NCI-H345 treated with DMSO at 0.1 percent for 48 hours (cell line): ENCODE measurements around the gene DCTN1.
A peak's percentile ranks its signal among the peaks of the same experiment; 100 is the strongest.
"Not testable (repeated sequence)": the region's sequence is repeated elsewhere in the genome, so short reads cannot be mapped to it uniquely, and the experiment has no call there.

Source experiments
- DNase-seq: peaks from one replicate; lab custom pipeline; 2025; ENCODE audit not compliant: unreplicated experiment; lab: John Stamatoyannopoulos, UW

Gene DCTN1

DNA sequence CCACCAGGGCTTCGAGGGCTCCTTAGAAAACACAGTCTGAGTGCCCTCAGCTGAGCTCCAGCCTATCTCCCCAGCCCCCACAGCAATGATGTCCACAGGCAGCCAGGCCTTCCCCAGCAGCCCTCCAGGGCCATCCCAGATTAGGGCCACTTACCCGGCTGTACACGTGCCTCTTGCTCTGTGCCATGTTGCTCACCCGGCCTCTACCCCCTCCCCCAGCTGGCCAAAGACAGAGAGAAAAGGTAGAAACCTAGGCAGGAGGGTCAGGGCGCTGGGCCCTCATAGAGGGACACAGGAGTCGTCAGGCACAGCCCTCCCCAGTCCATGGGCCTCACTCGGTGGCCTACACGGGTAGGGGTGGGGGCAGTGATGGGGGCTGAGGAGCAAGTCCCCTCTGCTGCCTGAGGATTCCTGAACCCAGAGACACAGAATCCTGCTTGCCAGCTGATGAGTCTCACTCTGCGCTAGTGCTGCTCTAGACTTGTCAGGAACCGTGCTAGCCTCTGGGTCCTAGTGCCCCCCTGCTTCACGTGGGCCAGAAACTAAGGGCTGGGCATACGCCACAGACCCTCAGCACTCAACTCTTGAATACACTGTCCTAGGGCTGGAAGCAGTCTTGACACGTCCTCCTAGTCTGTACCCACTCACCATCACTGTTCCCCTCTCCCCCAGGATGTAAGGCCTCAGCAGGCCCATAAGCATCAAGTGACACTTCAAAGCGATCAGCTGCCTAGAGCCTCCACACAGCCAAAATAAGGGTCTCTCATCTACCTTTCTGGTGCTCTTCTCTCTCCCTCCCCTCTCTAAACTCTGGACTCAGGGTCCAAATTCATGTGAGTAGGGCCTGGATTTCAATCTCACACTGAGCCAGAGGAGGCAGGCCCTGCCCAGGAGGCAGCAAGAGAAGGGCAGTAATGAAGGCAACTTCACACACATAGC is at the start of gene DCTN1:
DCTN1 (minus strand) TSS at position 461 of the 939 bp plus-strand sequence; CDS start at position 187, 274 bp downstream.
- no peak for DNase-seq

DNA sequence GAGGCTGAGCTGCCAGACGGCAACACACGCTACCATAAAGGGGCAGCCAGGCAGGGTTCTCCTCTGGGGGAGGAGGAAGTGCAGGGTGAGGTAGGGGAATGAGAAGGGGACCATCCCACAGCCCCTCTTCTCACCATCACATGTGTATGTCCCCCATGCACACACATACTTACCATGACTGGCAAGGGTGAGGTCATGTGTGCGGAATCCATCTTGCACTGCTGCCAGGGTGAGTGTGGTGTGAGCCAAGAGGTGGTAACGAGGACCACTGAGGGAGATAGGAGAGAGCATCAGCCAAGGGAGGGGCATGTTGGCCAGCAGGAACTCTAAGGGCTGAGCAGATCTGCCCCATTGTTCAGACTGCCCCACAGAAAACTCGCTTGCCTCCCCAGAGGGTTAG is 48.6 kb upstream of the DCTN1 start:
- no peak for DNase-seq

DNA sequence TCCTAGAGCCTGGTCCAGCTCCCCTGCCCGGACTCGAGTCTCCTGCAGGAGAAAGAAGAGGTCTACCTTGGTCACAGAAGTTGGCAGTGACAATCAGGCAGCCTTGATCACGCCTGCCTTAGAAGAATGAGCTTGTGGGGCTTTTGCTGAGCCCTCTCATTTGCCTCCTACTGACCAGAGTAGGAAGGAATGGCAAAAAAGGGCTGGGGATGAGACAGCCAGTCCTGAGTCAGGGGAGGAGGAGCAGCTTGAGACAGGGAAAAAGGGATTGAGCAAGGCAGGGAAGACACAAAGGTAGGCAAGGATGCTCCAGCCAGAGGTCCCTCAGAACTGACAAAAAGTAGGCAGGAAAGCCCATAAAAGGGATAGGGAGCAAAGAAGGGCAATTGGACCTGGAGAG is 47.4 kb upstream of the DCTN1 start:
- DNase-seq, result no peak

DNA sequence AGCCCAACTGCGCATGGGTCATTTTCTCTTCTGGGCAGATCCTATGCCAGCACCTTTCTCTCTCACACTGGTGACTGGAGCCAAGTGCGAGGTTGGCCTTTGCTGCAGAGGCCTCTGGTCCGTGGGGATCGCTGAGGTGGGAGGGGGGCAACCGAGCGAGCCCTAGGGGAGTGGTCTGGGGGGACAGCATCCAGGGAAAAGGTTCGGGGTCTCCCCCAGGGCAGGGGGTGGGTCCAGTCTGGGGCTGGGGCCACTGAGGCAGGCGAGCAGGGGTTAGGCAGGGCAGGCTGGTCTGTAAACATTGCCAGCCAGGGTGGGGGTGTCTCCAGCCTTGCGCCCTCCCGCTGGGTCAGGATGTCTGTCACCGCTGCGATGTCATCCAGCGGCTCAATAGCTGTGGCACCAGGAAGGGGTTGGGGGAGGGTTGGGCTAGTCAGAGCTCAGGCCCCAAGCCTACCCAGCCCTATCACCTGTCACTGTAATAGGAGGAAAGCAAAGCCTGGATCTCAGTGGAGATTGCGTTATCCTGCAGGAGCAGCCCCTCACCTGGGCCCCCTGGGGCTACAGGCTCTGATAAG is 46.2 kb upstream of the DCTN1 start:
- DNase-seq, result no peak

DNA sequence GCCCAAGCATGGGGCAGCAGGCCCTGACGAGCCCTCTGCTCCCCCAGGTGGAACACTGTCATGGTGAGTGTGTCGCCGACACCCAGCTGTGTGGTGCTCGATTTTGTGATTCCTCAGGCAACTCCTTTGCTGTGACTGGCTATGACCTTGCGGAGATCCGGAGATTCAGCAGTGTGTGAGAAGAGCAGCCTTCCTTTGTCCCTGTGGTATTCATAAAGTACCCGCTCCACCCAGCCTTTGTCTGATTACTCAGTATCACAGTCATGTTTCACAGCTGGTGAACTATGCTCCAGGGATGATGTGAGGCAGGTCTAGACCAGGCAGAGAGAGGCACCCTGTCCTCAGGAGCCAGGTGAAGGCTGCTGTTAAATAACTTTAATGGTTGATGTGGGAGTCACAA is 45.4 kb upstream of the DCTN1 start:
- no peak for DNase-seq

DNA sequence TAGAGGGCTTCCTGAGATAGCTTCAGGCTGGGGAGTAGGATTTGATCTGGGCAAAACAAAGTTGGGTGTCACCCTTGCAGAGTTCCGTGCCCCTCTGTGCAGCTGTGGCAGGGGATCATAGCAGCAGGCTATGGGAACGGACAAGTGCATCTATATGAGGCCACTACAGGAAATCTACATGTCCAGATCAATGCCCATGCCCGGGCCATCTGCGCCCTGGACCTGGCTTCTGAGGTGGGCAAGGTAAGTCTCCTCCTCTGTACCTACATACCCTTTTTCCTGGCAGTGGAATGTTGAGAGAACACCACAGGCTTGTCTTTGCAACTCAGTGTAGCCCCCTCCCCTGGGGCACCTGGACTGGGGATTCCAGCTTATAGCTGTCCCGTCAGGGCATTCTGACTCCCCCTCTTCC is 44.9 kb upstream of the DCTN1 start:
- DNase-seq, result no peak

DNA sequence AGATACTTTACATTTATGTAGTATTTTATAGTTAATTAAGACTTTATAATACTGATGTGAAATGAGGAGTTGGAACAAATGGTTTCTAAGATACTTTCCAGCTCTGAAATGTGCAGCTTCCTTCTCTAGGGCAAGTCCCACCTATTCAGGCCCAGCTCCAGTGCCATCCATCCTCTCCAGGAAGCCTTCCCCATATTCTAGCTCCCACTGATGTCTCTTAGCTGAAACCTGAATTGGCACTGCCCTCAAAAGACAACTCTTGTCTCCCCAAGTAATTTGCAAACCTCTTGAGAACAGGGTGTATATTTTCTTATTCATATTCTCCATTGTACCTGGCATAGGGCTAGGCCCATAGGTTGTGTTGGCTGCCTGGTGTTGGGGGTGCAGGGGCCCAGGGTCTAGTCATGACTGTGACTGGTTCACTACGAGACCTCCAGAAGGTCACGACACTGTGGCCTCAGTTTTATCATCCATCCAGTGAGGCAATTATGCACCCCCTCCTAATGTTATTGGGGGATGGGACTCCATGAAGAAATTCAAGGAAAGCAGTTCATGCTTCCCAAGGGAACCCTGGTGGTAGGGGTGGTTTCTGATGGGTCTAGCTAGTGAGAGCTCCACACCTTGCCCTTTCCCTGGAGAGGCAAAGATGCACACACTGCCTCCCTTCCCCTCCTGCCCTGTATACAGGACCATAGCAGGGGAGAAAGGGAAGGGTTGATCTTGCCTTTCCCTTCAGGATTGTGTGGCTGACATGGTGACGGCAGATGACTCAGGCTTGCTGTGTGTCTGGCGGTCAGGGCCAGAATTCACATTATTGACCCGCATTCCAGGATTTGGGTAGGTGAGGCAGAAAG is 44.3 kb upstream of the DCTN1 start:
- DNase-seq, result no peak

DNA sequence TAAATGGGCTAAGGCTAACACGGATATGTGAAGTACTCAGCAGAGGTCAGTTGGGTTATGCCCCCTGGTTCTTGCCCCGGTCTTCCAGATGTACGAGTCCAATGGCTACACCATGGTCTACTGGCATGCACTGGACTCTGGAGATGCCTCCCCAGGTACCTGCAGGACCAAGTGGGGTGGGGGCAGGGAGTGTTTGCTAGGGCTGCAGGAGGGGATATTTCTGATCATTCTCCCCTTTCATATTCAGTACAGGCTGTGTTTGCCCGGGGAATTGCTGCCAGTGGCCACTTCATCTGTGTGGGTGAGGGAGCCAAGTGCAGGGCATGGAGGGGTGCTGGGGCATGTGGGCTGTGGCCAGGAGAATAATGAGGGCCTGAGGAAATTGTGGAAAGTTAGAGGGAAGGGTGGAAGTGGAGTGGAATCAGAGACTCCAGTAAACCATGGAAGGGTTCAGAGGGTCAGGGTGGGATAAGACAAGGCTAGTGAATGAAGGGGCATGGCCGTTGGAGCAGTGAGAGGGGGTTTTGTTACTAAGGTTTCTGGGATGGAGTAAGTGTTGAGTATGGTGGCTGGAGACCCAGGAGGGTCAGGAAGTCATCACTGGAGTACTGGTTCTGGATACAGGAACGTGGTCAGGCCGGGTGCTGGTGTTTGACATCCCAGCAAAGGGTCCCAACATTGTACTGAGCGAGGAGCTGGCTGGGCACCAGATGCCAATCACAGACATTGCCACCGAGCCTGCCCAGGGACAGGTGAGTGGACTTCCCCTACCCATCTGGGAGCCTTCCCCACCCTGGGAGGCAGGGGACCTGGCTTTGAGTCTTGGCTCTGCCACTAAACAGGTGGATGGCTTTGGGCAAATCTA is 43.4 kb upstream of the DCTN1 start:
- no peak for DNase-seq

DNA sequence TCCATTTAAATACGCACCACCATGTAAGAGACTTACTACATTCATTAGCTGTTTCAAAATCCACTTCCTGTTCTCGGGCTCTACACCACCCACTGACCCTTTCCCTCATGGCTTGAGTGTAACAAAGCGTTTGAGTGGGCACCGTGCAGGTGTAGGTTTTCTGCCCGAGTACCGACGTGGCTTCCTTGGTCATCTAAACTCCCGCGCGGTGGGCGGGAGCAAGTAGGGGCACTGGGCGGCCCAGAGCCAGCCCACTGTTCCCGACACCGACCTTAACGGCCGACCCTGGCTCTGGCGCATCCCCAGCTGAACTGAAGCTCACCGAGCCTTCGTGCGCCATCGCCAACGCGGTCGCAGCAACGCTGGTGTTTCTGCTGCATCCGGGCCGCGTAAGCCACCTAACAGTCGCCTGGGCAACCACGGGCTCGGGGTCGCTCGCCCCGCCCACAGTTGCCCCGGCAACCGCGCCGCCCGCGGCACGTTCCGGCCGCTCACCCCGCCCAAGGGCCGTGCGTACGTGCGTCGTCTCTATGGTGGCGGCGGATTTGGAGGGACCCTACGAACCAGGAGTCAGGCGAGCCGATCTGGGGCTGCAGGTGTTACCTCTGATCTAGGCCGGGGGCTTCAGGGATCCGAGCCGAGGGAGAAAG is 41.2 kb upstream of the DCTN1 start, which contains the start of the genes C2orf81 and WDR54:
C2orf81 (minus strand) TSS at position 399 of the 650 bp plus-strand sequence; CDS start at position 340, 59 bp downstream.
WDR54 (plus strand) TSS at position 510 of the 650 bp plus-strand sequence. CDS start 424 bp downstream, outside the sequence.
- peak; percentile 80 for DNase-seq

DNA sequence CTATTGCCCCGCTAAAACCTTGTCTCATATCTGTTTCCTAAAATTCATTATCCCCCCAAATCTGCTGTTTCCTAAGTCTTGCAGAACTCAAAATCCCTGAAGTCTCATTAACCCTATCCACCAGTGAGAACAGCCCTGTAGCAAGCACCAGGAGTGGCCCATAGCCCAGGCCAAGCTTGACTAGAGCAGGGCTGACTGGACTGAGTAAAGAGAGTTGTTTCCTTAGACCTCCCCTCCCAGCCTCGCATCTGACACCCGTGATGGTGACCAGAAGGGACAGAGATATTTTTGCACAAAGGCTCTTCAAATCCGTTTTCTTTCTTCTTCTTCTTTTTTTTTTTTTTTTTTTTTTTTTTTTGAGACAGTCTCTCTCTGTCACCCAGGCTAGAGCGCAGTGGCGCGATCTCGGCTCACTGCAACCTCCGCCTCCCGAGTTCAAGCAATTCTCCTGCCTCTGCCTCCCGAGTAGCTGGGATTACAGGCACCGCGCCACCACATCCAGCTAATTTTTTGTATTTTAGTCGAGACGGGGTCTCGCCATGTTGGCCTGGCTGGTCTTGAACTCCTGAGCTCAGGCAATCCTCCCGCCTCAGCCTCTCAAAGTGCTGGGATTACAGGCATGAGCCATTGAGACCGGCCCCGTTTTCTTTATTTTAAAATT is 40.5 kb upstream of the DCTN1 start:
- not testable (repeated sequence) for DNase-seq

DNA sequence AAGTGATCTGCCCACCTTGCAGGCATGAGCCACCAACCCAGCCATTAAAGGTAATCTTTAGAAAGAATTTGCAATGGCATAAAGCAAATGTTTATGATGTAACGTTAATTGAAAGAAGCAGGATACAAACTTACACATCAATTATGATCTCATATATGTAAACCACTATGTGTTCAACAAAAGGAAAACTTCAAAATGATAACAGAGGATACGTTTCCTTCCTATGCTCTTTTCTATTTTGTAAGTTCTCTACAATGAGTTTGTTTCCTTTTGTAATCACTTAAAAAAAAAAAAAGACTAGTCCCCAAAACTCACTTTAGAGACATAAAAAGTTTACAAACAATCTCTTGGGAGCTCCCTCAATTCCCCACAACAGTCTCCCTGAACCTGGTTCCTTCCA is 39.9 kb upstream of the DCTN1 start:
- DNase-seq, result no peak

DNA sequence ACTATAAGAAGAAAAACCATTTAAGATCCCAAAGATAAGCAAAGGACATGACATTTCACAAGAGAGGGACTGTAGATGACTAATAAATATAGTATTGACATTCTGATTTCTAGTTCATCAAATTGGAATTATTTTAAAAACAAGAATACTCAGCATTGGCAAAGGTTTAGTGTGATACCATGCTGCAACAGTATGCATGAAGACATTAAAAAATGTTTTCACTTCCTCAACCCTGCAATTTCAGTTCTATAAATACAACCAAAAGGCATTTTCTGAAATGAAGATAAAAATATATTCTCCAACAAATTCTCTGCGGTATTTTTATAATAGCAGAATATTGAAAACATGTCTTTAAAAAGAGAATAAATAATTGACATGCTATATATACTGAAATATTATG is 39.2 kb upstream of the DCTN1 start:
- no peak for DNase-seq

DNA sequence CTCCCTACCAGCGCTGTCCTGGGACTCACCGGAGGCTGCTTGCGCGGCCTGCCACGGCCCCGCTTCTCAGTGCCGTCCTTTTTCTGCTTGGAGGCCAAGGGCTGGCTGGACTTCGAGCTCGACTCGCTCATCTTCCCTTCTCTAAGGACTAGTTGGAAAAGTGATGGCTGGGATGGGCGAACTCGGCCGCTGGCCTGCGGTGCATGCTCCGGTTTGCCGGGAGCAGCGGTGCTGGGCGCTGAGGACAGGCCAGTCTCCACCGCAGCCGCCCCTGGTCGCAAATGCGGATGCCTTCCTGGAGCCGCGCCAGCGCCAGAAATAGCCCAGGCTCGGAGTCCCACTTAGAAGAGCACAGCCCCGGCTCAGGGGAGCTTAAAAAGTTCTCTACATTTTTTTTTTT is 38.2 kb upstream of the DCTN1 start:
- no peak for DNase-seq

DNA sequence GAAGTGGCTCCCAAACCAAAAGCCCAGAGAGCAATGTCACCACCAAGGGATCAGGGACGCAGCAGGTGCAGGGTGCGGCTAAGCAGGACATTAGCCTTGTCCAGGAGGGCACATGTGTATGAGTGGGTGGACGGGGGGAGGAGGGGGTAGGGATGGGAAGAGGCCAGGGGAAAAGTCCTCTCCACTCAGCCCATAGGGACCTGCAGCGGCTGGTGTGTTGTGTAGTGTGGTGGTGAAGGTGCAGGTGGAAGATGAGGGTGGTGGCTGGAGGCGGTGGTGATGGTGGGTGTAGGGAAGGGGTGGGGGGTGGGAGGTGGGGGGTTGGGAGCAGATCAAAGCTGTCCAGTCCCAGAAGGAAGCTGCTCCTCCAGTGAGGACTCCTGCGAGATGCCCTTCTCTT is 37.7 kb upstream of the DCTN1 start:
- no peak for DNase-seq

DNA sequence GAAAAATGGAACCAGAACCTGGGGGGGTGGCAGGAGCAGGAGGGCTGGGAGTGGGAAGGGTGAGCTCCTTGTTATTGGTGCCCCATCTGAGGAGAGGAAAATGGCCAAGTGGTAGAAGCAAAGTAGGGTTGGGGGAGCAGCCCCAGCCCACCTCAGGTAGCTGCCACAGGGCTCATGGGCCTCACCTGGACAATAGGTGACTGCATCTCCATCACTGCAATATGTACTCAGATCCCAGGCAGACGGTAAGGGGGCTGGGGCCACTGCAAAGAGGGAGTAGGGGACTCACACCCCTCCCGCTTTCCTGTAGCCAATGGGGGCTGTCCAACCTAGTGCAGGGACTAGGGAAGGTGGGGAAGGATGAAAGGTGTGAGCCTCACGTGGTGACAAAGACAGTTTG is 37.1 kb upstream of the DCTN1 start:
- no peak for DNase-seq

DNA sequence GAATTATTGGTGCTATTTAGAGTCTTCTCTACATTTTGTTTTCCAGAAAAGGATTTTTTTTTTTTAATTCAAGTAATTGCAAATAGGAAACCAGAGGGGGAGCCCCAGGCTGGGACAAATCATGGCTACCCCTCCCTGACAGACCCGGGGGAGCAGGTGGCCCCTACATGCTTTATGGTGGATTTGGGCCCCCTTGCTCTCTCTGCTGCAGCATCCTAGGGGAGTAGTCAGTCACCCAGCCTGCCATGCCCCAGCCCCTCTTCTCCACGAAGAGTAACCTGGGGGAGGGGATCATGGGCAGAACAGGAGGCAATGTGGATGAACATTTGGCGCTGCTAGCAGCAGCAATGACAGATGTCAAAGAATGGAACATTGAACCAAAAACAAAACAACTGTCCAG is 36.7 kb upstream of the DCTN1 start:
- DNase-seq, result no peak

DNA sequence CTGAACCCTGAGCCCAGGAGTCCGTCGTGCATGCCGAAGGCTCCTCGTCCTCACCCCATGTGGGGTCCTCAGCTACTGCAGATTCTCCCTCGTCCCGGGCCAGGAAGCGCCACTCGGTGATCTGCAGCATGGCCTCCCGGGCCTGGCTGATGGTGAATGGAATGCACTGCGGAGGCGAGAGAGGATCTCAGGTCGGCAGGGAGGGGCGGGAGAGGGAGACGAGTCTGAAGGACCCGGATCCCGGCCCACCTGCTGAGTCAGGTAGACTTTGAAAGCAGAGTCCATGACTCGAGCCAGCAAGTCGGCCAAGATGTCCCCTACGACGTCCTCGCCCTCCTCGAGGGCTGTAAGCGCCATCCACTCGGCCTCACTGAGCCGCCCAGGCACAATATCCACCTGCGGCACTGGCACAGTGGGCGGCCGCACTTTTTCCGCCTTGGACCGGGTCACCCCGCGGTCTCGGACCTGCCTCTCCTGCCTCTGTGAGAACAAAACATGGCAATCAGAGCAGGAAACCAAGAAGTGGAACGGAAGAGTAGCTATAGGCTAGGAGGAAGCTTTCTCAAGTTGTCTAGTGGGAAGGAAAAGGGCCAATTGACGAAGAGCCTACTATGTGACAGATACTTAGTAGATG is 35.8 kb upstream of the DCTN1 start:
- no peak for DNase-seq

DNA sequence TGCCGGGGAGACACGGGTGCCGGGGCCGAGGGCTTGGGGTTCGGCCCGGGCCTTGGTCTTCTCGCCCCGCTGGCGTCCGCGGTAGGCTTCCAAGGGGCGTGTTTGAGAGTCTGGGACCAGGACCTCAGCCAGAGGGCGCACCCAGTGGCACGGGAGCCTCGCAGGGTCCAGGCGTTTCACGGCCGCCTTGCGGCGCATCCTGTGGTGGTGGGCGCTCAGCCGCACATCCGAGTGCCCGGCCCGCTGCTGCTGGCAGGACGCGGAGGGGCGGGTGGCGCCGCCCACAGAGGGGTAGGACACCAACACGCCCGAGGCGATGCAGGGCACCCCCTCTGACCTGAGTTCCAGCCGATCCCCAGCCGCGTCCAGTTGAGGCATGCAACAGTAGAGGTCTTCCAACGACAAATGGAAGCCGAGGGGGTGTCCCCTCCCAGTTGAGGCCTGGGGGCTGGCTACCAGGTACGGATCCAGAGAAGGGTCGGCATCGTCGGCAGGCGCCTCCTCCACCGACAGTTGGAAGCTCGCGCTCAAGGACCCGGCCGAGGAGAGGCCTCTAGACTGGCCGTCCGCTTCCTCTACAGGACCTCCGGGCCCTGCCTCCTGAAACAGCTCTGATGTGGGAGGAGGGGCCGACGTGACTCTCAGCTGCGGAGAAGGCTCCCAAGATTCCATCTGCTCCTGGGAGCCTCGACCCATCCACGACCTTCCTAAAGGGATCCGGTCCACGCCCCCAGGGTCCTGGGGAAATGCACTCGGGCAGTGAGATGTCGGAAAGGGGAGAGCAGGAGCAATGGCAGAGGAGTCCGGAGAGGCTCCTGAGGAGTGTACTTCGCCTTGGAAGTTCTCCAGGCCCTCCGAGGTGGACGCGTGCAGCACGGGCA is 35.0 kb upstream of the DCTN1 start:
- DNase-seq, result no peak
